HepG2 (cell line): ENCODE results near the gene MDH1. TPM values are rescaled to one million over a fixed set of nuclear protein-coding genes. Genes with fewer than 3 reads are reported as not detected.

ENCODE experiments used
- ATAC-seq: fragments of 200-7000 bp; cut with Tn5 transposase; 3 replicates; pipeline ENCODE4 v1.9.1; 2020; ENCODE audit warnings: mild to moderate bottlenecking, moderate library complexity
- BruUV-seq: library from RNA; stranded (reverse); fragments of 400-500 nt; replicated peaks from 2 replicates; lab custom pipeline; 2021; lab: Mats Ljungman, UMichigan
- CTCF ChIA-PET: fragments of 300-600 bp; formaldehyde crosslinking; extraction: SDS; loops from one replicate; lab custom pipeline; 2021; ENCODE audit warnings: low total read pairs, inconsistent platforms, low intra/inter-chr PET ratio; lab: Yijun Ruan, JAX
- POLR2A ChIA-PET: fragments of 350-600 bp; sonication (Branson Sonifier 250); formaldehyde crosslinking; loops from one replicate; lab custom pipeline; 2020; ENCODE audit warnings: antibody characterized with exemption, inconsistent platforms; lab: Yijun Ruan, JAX
- DNase-seq: peaks from one replicate; pipeline ENCODE4 v3.0.0-alpha.2; 2015; ENCODE audit warnings: low spot score
- FAIRE-seq: peaks from 3 replicates; lab custom pipeline; 2011; peaks lifted over from hg19 to GRCh38; lab: Jason Lieb, UNC
- H2AFZ ChIP-seq: one replicate; pipeline ENCODE4 v1.6.1; 2011; ENCODE audit warnings: low read length, inconsistent platforms
- H3K27ac ChIP-seq: fragments of 300-600 bp; 3 replicates; pipeline ENCODE4 v1.8.0; 2011; ENCODE audit warnings: mixed run types, mild to moderate bottlenecking, mixed read lengths, low read length, inconsistent platforms; ENCODE audit not compliant: insufficient read depth; ENCODE audit errors: extremely low read length
- H3K27me3 ChIP-seq, 2 experiments: fragments of 200-600 bp in 1 of 2; 2 replicates in 1 of 2; 3 replicates in 1 of 2; pipeline versions ENCODE4 v1.6.0 to v1.8.0; 2011; ENCODE audit warnings: low read length in 2 of 2, mild to moderate bottlenecking in 2 of 2, moderate library complexity in 2 of 2, inconsistent platforms in 1 of 2; ENCODE audit not compliant: insufficient read depth in 2 of 2, control insufficient read depth in 1 of 2
- H3K36me3 ChIP-seq, 2 experiments: fragments of 200-600 bp in 1 of 2; replicated peaks in 1 of 2; 2 replicates in 1 of 2; 3 replicates in 1 of 2; pipeline versions ENCODE4 v1.5.1 to v1.8.0; 2011; ENCODE audit warnings: low read length in 2 of 2, inconsistent platforms in 1 of 2; ENCODE audit not compliant: insufficient read depth in 2 of 2, control insufficient read depth in 1 of 2
- H3K4me1 ChIP-seq: 2 replicates; pipeline ENCODE4 v1.5.1; 2012; ENCODE audit warnings: low read length, inconsistent platforms; ENCODE audit not compliant: insufficient read depth
- H3K4me2 ChIP-seq: 2 replicates; pipeline ENCODE4 v1.6.0; 2011; ENCODE audit warnings: low read depth, low read length, inconsistent platforms
- H3K4me3 ChIP-seq, 3 experiments: fragments of 200-600 bp in 1 of 3; sonication (generic), shearing (Covaris generic) in 1 of 3; replicated peaks in 1 of 3; 2 replicates each; pipeline ENCODE4 v1.5.1; 2011 to 2016; ENCODE audit warnings: low read length in 3 of 3, inconsistent platforms in 2 of 3, low read depth in 2 of 3, mild to moderate bottlenecking in 2 of 3, control low read depth in 1 of 3, mixed read lengths in 1 of 3; ENCODE audit not compliant: insufficient read depth in 1 of 3
- H3K79me2 ChIP-seq: one replicate; pipeline ENCODE4 v1.6.1; 2011; ENCODE audit warnings: low read length, inconsistent platforms; ENCODE audit not compliant: insufficient read depth
- H3K9ac ChIP-seq: 2 replicates; pipeline ENCODE4 v1.6.0; 2011; ENCODE audit warnings: mild to moderate bottlenecking, low read depth, low read length, inconsistent platforms; ENCODE audit not compliant: insufficient read depth
- H3K9me3 ChIP-seq: 2 replicates; pipeline ENCODE4 v1.5.1; 2012; ENCODE audit warnings: mild to moderate bottlenecking, low read length
- H4K20me1 ChIP-seq: 2 replicates; pipeline ENCODE4 v1.6.0; 2011; ENCODE audit warnings: inconsistent platforms, mild to moderate bottlenecking, low read length, moderate library complexity; ENCODE audit not compliant: insufficient read depth
- ADNP ChIP-seq: sonication (generic); formaldehyde crosslinking; IDR thresholded peaks from 2 replicates; pipeline ENCODE4 v1.4.0; 2020; ENCODE audit warnings: missing genetic modification reagents
- CENPT ChIP-seq: sonication (generic); formaldehyde crosslinking; IDR thresholded peaks from 2 replicates; pipeline ENCODE4 v1.8.0; 2022; ENCODE audit warnings: low read depth, mild to moderate bottlenecking, moderate library complexity, missing genetic modification reagents
- DRAP1 ChIP-seq: IDR thresholded peaks from 2 replicates; pipeline ENCODE4 v1.6.1; 2016; ENCODE audit warnings: missing genetic modification reagents, missing compliant biosample characterization
- ERF ChIP-seq: IDR thresholded peaks from 2 replicates; pipeline ENCODE4 v1.6.1; 2018; ENCODE audit warnings: missing biosample characterization, missing genetic modification reagents
- JARID2 ChIP-seq: sonication (generic); formaldehyde crosslinking; IDR thresholded peaks from 2 replicates; pipeline ENCODE4 v1.8.1; 2023; ENCODE audit warnings: missing genetic modification reagents, inconsistent platforms; ENCODE audit not compliant: insufficient replicate concordance
- KLF9 ChIP-seq: IDR thresholded peaks from 2 replicates; pipeline ENCODE4 v1.6.1; 2016; ENCODE audit warnings: low read depth
- NR2F6 ChIP-seq, 2 experiments: IDR thresholded peaks; 2 replicates each; pipeline ENCODE4 v1.6.1; 2016; ENCODE audit warnings: antibody characterized with exemption in 1 of 2, mild to moderate bottlenecking in 1 of 2
- PHF8 ChIP-seq: sonication (generic); formaldehyde crosslinking; IDR thresholded peaks from 2 replicates; pipeline ENCODE4 v1.5.0; 2020; ENCODE audit warnings: missing genetic modification reagents
- PLRG1 ChIP-seq: fragments of 450-650 bp; conservative IDR thresholded peaks from 2 replicates; pipeline ENCODE4 v1.6.1; 2016
- RFX1 ChIP-seq: fragments of 450-650 bp; IDR thresholded peaks from 2 replicates; pipeline ENCODE4 v1.6.1; 2017
- SNAPC2 ChIP-seq: sonication (generic); formaldehyde crosslinking; IDR thresholded peaks from 2 replicates; pipeline ENCODE4 v1.8.1; 2022; ENCODE audit warnings: mild to moderate bottlenecking, missing genetic modification reagents
- TBX2 ChIP-seq: sonication (generic); formaldehyde crosslinking; IDR thresholded peaks from 2 replicates; pipeline ENCODE4 v1.5.0; 2020; ENCODE audit warnings: missing genetic modification reagents, mild to moderate bottlenecking, borderline replicate concordance
- ZBTB34 ChIP-seq: sonication (generic); formaldehyde crosslinking; IDR thresholded peaks from 2 replicates; pipeline ENCODE4 v1.8.0; 2022; ENCODE audit warnings: mild to moderate bottlenecking, missing genetic modification reagents
- ZBTB44 ChIP-seq: sonication (generic); formaldehyde crosslinking; IDR thresholded peaks from 2 replicates; pipeline ENCODE4 v1.4.0; 2020; ENCODE audit warnings: missing genetic modification reagents
- ZFP36 ChIP-seq: fragments of 150-350 bp; IDR thresholded peaks from 2 replicates; pipeline ENCODE4 v1.6.1; 2018; ENCODE audit warnings: borderline replicate concordance, low read length, low read depth; ENCODE audit not compliant: partially characterized antibody
- ZNF354B ChIP-seq: sonication (generic); formaldehyde crosslinking; IDR thresholded peaks from 2 replicates; pipeline ENCODE4 v1.8.0; 2022; ENCODE audit warnings: mild to moderate bottlenecking, missing genetic modification reagents
- ZNF549 ChIP-seq: sonication (generic); formaldehyde crosslinking; IDR thresholded peaks from 2 replicates; pipeline ENCODE4 v1.5.0; 2020; ENCODE audit warnings: missing genetic modification reagents
- ZNF607 ChIP-seq: sonication (generic); formaldehyde crosslinking; IDR thresholded peaks from 2 replicates; pipeline ENCODE4 v1.5.1; 2020; ENCODE audit warnings: missing genetic modification reagents, mild to moderate bottlenecking, borderline replicate concordance
- WGBS: methylation state at CpG from one replicate; pipeline ENCODE4 v1.1.6; 2017; ENCODE audit warnings: low lambda C conversion rate; 5-methylcytosine and 5-hydroxymethylcytosine counted together
- in situ Hi-C: cut with HindIII; loops from 2 replicates; pipeline ENCODE4 v1.10.0; 2017; ENCODE audit warnings: low pct_unique_long_range_greater_than_20kb; ENCODE audit not compliant: extremely low pct_ligation_motif_present
- intact Hi-C: fragments of 100-400 bp; cut with micrococcal nuclease; formaldehyde crosslinking; loops from one replicate; pipeline ENCODE4 v1.10.0; 2022; ENCODE audit not compliant: unreplicated experiment
- polyA plus RNA-seq, 8 experiments: library from polyadenylated mRNA; depleted of rRNA in 3 of 8; stranded (reverse) in 7 of 8; unstranded in 1 of 8; fragments of >200 nt; fragmentation: Illumina TruSeq in 4 of 8; extraction: Trizol in 4 of 8; gene quantifications; 2 replicates each; pipeline versions ENCODE4 v1.2.1 to v1.2.3, GENCODE V29; 2011 to 2016; ENCODE audit warnings: low read depth in 4 of 8, missing spikeins in 1 of 8, mixed read lengths in 1 of 8; ENCODE audit not compliant: insufficient read depth in 1 of 8
- total RNA-seq, 5 experiments: library from RNA; depleted of rRNA; stranded (reverse); fragments of >200 nt; fragmentation: Illumina TruSeq; extraction: Trizol; gene quantifications; 2 replicates each; pipeline ENCODE4 v1.2.3, GENCODE V29; 2016; ENCODE audit warnings: low read depth in 1 of 5

MDH1 gene
- total and polyA plus RNA-seq, 2 of the 13 experiments (the other 11 are each of a cell fraction or from before 2014, with no cell fraction given): 293 to 415 TPM

- TF ChIP-seq ZNF607 (no peak), ZNF549 (CRISPR knock-in tag) (no peak), RFX1 (no peak), KLF9 (CRISPR knock-in tag) (no peak), ZNF354B (no peak), CENPT (CRISPR knock-in tag) (no peak), ADNP (CRISPR knock-in tag) (no peak), PLRG1 (no peak), DRAP1 (CRISPR knock-in tag) (no peak), TBX2 (no peak), ERF (CRISPR knock-in tag) (no peak), SNAPC2 (CRISPR knock-in tag) (no peak)
- no peak overlapping the region for H3K4me3 ChIP-seq
- FAIRE-seq (no peak), ATAC-seq (no peak), DNase-seq (no peak)
- no peaks in the 10 kb centered on the region for H3K79me2 ChIP-seq
- WGBS: 93% methylated on average over 2 of the region's 2 CpGs
- in situ Hi-C loops (no loop called here), intact Hi-C loops (no loop called here)
- no peak overlapping the region for H3K27ac ChIP-seq
- no peak overlapping the region for H2AFZ ChIP-seq
- H3K36me3 ChIP-seq: no peaks in the 10 kb centered on the region
- H3K4me2 ChIP-seq: no peak overlapping the region
- H3K9ac ChIP-seq: no peak overlapping the region
- CTCF ChIA-PET: no interaction called here
- H3K9me3 ChIP-seq: peaks cover 13% of the 10 kb centered on the region; the same call in 1 of the 2 replicates
- no peaks in the 10 kb centered on the region for H4K20me1 ChIP-seq
- POLR2A ChIA-PET: no interaction called here
- no TSS peak for BruUV-seq
- no peaks in the 10 kb centered on the region for H3K27me3 ChIP-seq
- peaks cover 7% of the 10 kb centered on the region; the same call in 1 of the 2 replicates for H3K4me1 ChIP-seq
These were observed 17.5 kb upstream of the MDH1 start for GRCh38 chr2:63571291-63571690.

- ChIA-PET CTCF (no interaction called here), POLR2A (no interaction called here)
- Histone ChIP-seq H3K27me3 (no peaks in the 10 kb centered on the region), H4K20me1 (no peaks in the 10 kb centered on the region), H2AFZ (no peak overlapping the region), H3K27ac (no peak overlapping the region), H3K79me2 (no peaks in the 10 kb centered on the region), H3K4me1 (peaks cover 7% of the 10 kb centered on the region; the same call in 1 of the 2 replicates), H3K36me3 (no peaks in the 10 kb centered on the region), H3K4me2 (no peak overlapping the region), H3K9me3 (peaks cover 6% of the 10 kb centered on the region; the same call in 1 of the 2 replicates), H3K4me3 (no peak overlapping the region), H3K9ac (no peak overlapping the region)
- intact Hi-C loops: no loop called here
- in situ Hi-C loops: no loop called here
- no TSS peak for BruUV-seq
- WGBS: 97% methylated on average over 2 of the region's 2 CpGs
- ATAC-seq (no peak), FAIRE-seq (no peak), DNase-seq (no peak)
- no peak for TF ChIP-seq ZBTB34 (CRISPR knock-in tag)
- no peak for TF ChIP-seq NR2F6 (IDR thresholded peaks at IDR 0.05)
- TF ChIP-seq NR2F6 (CRISPR knock-in tag; IDR thresholded peaks at IDR 0.05): no peak
- TF ChIP-seq PHF8 (CRISPR knock-in tag): no peak
- TF ChIP-seq ZFP36: no peak
- TF ChIP-seq DRAP1 (CRISPR knock-in tag): no peak
- TF ChIP-seq JARID2 (CRISPR knock-in tag): no peak
- no peak for TF ChIP-seq ZBTB44 (CRISPR knock-in tag)
These were observed 16.8 kb upstream of the MDH1 start for GRCh38 chr2:63572001-63572400.
